HG03439 (cell line): ENCODE data around the gene MRM1.
A peak's percentile ranks its signal among the peaks of the same experiment; 100 is the strongest.

Experiments
- ATAC-seq: cut with Tn5 transposase; IDR thresholded peaks from one replicate; pipeline ENCODE4 v1.9.1; 2021; ENCODE audit warnings: mild to moderate bottlenecking, moderate library complexity; ENCODE audit not compliant: unreplicated experiment

The MRM1 gene, protein sequence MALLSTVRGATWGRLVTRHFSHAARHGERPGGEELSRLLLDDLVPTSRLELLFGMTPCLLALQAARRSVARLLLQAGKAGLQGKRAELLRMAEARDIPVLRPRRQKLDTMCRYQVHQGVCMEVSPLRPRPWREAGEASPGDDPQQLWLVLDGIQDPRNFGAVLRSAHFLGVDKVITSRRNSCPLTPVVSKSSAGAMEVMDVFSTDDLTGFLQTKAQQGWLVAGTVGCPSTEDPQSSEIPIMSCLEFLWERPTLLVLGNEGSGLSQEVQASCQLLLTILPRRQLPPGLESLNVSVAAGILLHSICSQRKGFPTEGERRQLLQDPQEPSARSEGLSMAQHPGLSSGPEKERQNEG

DNA sequence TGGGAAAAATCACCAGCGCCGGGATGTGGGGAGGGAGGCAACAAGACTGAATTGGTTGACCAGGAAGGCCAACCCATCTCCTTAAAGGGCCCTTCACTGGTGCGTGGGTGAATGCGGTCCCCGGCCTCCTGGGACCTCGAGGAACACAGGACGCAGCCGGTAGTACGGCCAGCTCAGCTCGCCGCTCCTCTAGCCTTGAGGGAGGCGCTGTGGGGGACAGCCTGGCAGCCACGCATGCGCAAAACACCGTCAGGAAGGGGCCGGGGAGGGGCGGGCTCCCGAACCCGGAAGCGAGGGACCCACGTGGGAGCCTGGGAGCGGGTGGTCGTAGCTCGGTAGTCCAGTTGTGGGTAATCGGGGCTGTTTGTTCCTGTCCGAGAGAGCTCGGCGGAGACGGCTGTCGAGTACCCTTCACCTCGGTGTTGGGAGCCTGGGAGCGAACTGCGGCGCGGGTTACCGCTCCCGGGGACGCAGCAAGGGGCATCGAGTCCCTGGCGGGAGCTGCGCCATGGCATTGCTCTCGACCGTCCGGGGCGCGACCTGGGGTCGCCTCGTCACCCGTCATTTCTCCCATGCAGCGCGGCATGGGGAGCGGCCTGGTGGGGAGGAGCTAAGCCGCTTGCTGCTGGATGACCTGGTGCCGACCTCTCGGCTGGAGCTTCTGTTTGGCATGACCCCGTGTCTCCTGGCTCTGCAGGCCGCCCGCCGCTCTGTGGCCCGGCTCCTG, at the start of gene MRM1:
TSS of gene MRM1 (plus strand) at position 281 of the 727 bp plus-strand sequence. CDS start at position 509, 228 bp downstream.
- peak; percentile 69 for ATAC-seq

DNA sequence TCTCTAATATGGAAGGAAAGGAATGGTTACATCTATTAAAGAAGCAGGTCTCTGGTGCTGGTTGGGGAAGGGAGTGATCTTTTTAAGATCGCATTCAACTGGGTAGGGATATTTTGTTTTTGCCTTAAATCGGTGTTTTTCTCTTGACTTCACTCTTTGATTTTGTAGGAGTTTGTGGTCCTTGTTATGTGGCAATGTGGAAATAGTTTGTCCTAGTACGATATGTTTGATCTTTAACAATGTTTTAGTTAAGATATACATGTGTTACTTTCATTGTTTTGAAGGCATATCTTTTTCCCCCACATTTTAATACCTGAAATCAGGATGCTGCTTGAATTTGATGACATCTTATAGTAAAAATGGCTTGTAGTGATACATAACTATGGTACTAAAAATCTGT, 47.9 kb upstream of the MRM1 start:
- no peak for ATAC-seq

DNA sequence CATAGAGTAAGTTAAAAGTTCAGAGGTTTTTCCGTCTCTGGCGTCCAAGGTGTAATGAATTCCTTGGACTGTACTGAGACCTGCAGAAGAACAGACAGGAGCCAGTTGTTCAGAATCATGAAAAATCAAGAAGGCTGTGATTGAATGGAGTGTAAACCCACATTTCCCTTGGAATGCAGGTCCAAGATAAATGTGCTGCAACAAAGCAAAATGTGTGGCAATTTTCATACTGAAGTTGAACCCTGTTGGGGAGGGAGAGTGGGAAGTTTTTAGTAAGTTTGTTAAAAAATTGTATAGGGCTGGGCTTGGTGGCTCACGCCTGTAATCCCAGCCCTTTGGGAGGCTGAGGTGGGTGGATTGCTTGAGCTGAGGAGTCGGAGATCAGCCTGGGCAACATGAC, 35.3 kb upstream of the MRM1 start:
- no peak for ATAC-seq

DNA sequence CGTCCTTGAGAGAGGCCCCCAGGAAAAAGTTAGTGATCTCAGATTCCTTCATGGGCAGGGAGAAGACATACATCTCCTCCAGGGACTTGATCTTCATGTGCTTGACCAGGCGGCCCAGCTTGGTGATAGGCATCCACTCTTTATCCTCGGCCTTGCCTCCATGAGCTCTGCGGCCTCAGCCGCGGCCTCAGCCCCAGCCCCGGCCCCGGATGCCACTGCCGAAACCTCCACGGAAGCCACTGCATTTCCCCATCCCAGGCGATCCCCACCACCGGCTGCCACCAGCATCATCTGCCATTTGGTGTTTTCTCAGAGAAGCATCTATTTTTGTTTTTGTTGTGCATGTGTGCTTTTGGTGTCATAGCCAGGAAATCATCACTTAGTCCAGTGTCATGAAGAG, 26.4 kb upstream of the MRM1 start:
- no peak for ATAC-seq

DNA sequence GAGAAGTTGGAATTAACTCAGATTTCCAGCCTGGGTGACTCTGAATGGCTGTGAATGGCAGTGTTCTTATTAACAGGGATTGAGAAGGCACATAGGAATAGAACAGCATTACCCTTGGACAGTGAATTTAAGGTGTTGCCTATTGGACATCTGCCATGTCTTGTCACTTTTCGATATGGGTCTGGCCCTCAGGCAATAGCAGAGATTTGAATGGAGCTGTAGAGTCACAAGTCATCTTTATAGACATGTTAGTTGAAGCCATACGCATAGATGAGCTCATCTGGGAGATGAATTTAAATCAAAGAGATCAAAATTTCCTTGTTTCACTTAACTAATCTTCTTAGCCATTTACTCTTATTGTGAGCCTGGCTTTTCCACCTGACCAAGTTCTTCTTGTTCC, 24.6 kb upstream of the MRM1 start:
- no peak for ATAC-seq

DNA sequence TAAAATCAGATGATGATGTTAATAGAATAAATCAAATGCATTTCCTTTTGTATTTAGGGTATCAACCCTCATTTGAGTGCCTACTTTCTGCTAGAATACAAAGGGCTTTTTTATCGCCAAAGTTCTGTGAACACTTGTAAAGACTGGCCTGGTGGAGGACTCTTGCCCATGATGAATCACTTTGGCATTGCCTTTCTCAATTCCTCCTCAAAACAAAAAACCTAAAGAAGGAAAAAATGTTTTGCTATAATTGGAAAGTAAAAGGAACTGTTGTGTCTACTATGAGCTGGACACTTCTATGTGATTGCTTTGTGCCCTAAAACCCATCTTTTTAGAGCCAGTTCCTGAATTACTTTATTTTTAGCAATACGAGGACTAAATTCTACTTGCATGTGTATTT, 22.7 kb upstream of the MRM1 start:
- no peak for ATAC-seq

DNA sequence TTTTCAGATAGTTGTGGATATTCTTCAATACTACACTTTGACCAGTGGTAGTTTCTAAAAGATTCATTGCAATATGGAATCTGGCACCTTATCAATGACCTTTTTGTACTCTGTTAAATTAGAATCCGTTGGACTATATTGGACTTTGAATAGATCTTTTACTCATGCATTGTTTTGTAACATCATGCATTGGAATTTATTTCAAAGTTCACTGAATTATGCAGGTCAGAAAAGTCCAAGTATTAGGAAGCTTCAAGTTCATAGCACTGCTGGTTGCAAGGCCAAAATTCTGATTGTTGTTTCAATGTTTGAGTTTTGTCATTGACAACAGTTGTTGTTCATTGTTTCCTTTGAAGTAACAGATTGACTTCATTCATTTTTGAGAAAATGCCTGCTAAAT, 17.6 kb upstream of the MRM1 start:
- ATAC-seq, result no peak

DNA sequence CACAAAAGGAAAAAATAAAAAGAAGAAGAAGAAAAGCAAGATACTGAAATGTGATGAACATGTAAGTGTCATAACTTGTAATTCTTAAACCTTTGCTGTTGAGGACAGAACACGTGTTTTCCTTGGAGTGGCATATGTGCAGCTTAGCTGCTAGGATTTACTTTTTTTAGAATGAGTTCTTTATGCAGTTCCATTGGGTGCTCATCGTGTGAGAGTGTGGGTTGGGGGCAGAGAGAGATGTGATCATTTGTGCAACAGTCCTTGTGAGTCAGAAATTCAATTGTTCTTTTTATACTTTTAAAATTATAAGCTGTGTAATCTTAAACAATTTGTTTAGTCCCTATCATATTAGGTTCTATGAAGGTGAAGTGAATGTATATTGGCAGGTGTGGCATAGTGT, 15.2 kb upstream of the MRM1 start:
- ATAC-seq, result no peak

DNA sequence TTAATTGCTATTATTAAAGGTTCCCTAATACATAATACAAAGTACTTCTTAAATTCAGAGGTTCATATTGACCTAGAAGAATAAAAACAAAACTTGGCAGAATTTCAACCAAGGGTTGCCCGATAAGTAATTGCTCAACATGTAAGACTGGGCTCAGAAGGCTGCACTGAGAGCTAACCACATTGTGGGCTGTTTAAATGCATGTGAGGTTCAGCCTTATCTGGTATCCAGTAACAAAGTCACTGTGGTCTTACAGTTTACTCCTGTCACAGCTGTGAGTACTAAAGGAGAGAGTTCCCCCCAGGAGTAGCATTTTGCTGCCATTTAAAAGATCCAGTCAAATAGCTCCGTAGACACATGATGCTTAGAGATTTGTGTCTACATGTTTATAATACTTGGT, 11.3 kb upstream of the MRM1 start:
- ATAC-seq, result no peak

DNA sequence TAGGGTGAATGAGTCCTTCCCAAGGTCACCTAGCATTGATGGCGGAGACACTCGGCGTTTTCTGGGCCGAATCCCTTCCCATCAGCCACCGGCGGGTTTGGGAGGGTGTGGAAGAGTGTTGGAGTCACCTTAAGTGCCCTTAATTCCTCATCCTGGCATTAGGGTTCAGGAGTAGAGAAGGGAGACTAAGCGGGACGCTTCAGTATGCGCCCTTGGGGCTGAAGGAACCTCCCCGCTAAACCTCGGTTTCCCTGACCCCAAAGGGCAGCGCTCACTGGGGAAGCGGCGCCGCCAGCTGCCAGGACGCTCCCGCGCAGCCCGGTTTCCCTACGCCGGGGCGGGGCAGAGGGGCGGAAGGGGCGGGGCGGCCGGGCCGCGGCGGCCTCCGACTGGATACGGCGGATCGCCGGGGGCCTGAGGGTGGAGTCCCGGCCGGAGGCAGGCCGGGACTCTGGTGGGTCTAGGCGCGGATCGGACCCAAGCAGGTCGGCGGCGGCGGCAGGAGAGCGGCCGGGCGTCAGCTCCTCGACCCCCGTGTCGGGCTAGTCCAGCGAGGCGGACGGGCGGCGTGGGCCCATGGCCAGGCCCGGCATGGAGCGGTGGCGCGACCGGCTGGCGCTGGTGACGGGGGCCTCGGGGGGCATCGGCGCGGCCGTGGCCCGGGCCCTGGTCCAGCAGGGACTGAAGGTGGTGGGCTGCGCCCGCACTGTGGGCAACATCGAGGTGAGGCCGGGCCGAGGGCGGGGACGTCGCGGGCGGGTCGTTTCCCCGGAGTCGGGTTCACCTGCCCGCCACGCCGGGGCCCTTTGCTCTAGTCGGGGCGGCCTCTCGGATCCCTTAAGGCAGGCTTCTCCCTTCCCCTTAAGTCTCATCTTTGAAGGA, 9.7 kb upstream of the MRM1 start, which contains the start of gene DHRS11:
TSS of gene DHRS11 (plus strand) at position 446 of the 882 bp plus-strand sequence. CDS start at position 577, 131 bp downstream.
- peak; percentile 70 for ATAC-seq

DNA sequence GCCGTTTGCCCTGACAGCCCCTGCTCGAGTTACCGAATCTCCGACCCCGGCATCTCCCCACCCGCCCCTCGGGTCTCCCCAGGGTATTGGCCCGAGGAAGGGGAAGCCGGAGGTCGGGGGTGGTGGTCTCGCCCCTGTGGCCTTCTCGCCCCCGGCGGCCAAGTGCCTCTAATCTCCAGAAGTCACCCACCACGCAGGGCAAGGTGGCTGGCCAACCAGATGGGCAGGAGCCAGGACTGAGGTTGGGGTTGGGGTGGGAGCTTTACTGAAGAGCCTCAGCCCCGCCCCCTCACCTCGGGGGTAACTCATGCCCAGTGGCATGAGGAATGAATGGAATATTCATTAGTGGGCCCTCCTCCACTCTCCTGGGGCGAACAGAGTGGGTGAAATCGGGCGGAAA, 9.1 kb upstream of the MRM1 start:
- no peak for ATAC-seq

DNA sequence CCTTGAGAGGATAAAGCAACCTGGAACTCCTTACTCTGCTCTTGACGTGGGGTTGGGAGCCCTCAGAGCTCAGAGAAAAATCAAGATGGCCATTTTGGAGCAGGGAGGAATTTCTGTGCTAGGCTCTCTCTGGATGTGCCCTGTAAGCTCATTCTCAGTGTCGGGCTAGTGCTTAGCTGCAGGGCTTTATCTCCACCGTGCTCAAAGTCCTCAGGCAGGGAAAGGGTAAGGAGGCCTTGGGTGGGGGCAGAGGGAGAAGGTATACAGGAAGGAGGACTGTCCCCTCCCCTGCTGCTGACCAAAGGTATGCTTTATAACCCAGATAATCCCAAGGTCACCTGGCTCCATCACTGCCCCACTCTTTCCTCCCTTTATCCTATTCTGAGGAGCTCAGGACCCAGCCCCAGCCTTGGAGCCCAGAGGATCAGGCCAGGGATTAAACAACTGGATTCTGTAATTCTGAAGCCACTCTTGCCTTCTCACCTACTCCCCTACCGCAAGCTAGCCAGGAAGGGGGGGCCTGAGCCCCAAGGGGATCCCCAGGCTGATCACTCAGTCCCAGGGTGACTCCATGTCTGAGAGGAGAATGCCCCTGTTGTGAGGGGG, 8.6 kb upstream of the MRM1 start:
- ATAC-seq, result no peak

DNA sequence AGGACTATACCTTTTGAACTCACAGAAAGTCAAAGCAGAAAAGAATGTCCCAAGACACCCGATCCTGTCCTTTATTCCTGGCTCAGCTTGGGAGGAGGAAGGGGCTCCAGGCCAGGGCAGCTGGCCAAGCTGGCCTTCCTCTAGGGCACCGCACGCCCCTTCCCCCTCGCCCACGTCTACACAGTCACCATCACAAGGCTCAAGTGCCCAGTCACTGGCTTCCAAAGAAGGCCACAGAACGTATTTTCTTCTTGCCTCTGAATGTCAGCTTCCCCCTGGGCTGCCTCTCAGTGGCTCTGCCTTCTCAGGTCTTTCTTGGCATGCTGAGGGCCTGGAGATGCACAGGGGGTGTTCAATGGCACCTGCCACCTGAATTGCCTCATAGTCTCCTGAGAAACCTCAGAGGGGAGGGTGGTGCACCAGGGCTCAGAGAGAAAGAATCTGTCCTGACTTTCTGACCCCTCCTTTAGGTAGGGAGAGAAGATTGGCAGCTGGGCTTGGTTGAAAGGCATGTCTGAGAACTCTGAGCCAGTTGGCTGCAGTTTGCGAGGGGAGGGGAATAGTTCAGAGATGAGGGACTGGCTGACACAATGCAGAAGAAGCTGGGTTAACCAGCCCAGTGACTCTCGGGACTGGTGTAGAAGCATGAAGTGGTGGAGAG, 7.6 kb upstream of the MRM1 start:
- ATAC-seq, result no peak

DNA sequence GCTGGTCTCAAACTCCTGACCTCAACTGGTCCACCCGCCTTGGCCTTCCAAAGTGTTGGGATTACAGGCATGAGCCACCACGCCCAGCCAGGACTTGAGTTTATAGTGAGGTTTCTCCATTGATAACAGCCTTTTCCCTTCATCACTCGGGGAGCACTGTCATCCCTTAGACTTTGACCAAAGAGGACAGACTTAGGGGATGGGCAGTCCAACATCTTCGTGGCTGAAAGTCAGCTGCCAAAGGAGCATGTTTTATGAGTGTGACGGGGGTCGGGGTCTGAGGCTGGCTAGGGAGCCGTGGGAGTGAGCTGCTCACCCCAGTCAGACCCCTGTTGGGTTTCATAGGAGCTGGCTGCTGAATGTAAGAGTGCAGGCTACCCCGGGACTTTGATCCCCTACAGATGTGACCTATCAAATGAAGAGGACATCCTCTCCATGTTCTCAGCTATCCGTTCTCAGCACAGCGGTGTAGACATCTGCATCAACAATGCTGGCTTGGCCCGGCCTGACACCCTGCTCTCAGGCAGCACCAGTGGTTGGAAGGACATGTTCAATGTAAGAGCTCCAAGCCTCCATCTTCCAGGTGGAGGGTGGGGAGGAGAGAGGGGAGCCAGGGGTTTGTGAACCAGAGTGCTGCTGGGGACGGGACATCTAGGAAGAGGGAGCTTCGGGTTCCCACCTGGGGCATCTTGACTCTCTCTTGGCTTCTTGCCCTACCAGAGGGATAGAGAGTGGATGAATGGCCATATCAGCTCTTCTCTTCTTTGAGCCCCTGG, 6.6 kb upstream of the MRM1 start:
- ATAC-seq, result no peak

DNA sequence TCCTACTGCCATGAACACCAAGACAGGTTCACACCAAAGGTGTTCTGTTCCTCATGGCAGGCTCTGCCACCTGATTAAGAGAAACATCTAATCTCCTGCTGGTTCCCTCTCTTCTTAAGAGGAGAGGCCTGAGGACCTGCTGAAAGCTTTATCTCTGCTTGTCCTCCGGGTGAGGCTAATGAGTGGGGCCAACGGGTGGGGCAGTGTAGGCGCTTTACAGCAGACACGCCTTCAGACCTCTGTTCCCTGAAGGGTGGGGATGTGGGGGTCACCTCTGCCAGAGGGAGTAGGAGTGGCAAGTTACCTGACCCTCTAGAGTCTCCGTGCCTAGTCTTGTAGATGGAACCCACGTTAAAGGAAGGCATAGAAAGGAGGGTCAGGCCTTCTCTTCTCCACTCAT, 4.2 kb upstream of the MRM1 start:
- no peak for ATAC-seq

DNA sequence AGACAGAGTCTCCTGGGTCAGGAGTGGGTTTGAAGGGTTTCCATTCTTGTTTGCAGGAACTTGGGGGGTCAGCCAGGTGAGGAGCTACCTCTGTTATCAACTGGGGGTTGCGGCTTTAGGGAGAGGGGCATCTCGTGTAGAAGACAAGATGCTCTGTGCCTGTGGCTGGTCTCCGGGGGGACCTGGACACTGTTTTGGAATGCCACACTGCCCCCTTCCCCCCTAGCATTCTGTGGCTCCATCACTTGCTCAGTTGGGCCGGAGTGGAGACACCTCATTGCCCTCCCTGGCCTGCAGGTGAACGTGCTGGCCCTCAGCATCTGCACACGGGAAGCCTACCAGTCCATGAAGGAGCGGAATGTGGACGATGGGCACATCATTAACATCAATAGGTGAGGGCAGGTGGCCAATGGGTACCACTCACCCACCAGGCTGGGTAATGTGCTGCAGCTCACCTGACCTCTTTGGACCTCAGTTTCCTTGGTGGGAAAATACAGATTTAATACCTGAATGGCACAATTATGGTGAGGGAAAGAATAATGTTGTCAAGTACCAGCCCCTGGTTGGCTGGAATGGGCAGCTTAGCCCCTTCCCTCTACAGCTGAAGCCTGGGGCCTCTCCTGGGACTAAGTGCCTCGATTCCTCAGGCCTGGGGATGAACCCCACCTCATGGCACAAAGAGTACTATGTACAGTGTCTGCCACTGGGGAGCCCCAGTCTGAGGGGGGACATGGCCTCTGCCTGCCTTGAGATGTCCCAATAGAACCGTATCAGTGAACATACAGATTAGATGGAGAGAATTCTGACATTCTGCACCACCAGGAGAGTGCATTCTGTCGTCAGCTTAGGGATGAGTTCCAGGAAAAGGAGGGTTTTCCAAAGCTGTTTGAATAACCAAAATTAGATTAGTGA, 3.3 kb upstream of the MRM1 start:
- no peak for ATAC-seq

DNA sequence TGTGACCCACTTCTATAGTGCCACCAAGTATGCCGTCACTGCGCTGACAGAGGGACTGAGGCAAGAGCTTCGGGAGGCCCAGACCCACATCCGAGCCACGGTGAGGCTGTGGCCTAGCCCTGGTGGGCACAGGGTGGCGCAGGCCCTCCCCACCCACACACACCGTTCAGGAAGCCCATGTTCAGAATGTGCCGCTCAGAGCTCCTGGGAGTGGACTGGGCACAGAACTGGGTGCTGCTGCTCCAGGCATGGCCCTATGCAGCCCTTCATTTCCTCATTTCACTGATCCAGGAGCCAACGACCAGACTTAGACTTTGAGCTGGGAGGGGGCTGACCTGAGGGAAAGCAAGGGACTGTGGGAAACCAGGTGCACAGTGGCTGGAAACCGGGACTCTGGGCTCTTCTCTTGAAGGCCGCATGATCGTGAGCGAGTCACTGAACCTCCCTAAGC, 2.4 kb upstream of the MRM1 start:
- ATAC-seq, result no peak

DNA sequence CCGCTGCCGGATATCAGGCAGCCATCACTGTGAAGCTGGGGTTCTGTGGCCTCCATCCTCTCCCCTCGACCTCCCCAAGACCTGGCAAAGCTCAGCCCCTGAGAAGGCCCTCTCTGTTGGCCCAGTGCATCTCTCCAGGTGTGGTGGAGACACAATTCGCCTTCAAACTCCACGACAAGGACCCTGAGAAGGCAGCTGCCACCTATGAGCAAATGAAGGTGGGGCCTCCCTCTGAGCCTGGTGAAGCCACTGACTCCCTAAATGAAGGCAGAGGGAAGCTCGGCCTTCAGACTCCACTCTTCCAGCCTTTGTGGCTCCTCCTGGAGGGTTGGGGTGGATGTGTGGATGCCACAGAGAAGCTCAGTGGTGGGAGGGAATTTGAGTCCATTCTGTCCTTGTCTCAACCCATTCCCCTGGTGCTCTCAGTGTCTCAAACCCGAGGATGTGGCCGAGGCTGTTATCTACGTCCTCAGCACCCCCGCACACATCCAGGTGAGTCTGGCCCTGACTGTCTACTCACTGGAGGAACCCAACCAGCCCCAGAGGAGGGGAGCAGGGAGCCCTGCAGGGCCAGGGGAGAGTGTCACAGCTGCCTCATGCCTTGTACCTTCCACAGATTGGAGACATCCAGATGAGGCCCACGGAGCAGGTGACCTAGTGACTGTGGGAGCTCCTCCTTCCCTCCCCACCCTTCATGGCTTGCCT, 1.7 kb upstream of the MRM1 start:
- ATAC-seq, result no peak
